ENCODE measurements around the gene OR14A16. TPM values are rescaled to one million over a fixed set of nuclear protein-coding genes. Genes with fewer than 3 reads are reported as not detected.

OR14A16 gene
- total RNA-seq, 1 donor = not detected

- Histone ChIP-seq H3K9me3 (ENCODE audit: low read depth, low read length) (no peaks in the 10 kb centered on the region), H3K4me1 (ENCODE audit: insufficient read depth, low read length) (no peaks in the 10 kb centered on the region), H3K4me3 (ENCODE audit: low read length) (no peak overlapping the region), H3K27me3 (ENCODE audit: insufficient read depth, low read length) (no peaks in the 10 kb centered on the region)
Measured at GRCh38 chr1:247840818-247841217, 16.9 kb upstream of the OR14A16 start.

GRCh38 chr1:247833601-247834000, 9.7 kb upstream of the OR14A16 start:
- Histone ChIP-seq H3K9me3 (ENCODE audit: low read depth, low read length) (no peaks in the 10 kb centered on the region), H3K4me1 (ENCODE audit: insufficient read depth, low read length) (no peaks in the 10 kb centered on the region), H3K27me3 (ENCODE audit: insufficient read depth, low read length) (no peaks in the 10 kb centered on the region), H3K4me3 (ENCODE audit: low read length) (no peak overlapping the region)

- no peaks in the 10 kb centered on the region for H3K27me3 ChIP-seq (ENCODE audit: insufficient read depth, low read length)
- H3K4me3 ChIP-seq (ENCODE audit: low read length) = no peak overlapping the region
- H3K4me1 ChIP-seq (ENCODE audit: insufficient read depth, low read length) = no peaks in the 10 kb centered on the region
- no peaks in the 10 kb centered on the region for H3K9me3 ChIP-seq (ENCODE audit: low read depth, low read length)
Measured at GRCh38 chr1:247829656-247830055, 5.7 kb upstream of the OR14A16 start.

- Histone ChIP-seq H3K27me3 (ENCODE audit: insufficient read depth, low read length) (no peaks in the 10 kb centered on the region), H3K4me1 (ENCODE audit: insufficient read depth, low read length) (no peaks in the 10 kb centered on the region), H3K9me3 (ENCODE audit: low read depth, low read length) (no peaks in the 10 kb centered on the region), H3K4me3 (ENCODE audit: low read length) (no peak overlapping the region)
Measured at GRCh38 chr1:247825362-247825761, 1.4 kb upstream of the OR14A16 start.

- no peaks in the 10 kb centered on the region for H3K27me3 ChIP-seq (ENCODE audit: insufficient read depth, low read length)
- no peaks in the 10 kb centered on the region for H3K9me3 ChIP-seq (ENCODE audit: low read depth, low read length)
- H3K4me1 ChIP-seq (ENCODE audit: insufficient read depth, low read length) = no peaks in the 10 kb centered on the region
- no peak overlapping the region for H3K4me3 ChIP-seq (ENCODE audit: low read length)
Measured at GRCh38 chr1:247822060-247822459, 1.9 kb downstream of the OR14A16 start.

- Histone ChIP-seq H3K27me3 (ENCODE audit: insufficient read depth, low read length) (no peaks in the 10 kb centered on the region), H3K4me3 (ENCODE audit: low read length) (no peak overlapping the region), H3K4me1 (ENCODE audit: insufficient read depth, low read length) (no peaks in the 10 kb centered on the region), H3K9me3 (ENCODE audit: low read depth, low read length) (no peaks in the 10 kb centered on the region)
Measured at GRCh38 chr1:247812637-247813036, 11.3 kb downstream of the OR14A16 start.

- H3K27me3 ChIP-seq (ENCODE audit: insufficient read depth, low read length) = no peaks in the 10 kb centered on the region
- no peak overlapping the region for H3K4me3 ChIP-seq (ENCODE audit: low read length)
- no peaks in the 10 kb centered on the region for H3K4me1 ChIP-seq (ENCODE audit: insufficient read depth, low read length)
- H3K9me3 ChIP-seq (ENCODE audit: low read depth, low read length) = no peaks in the 10 kb centered on the region
Measured at GRCh38 chr1:247797518-247797917, 26.4 kb downstream of the OR14A16 start.

GRCh38 chr1:247769603-247770002, 54.3 kb downstream of the OR14A16 start:
- H3K9me3 ChIP-seq (ENCODE audit: low read depth, low read length) = no peaks in the 10 kb centered on the region
- H3K27me3 ChIP-seq (ENCODE audit: insufficient read depth, low read length) = no peaks in the 10 kb centered on the region
- H3K4me3 ChIP-seq (ENCODE audit: low read length) = no peak overlapping the region
- H3K4me1 ChIP-seq (ENCODE audit: insufficient read depth, low read length) = no peaks in the 10 kb centered on the region

Other genes starting within 250 kb of the OR14A16 start
- not detected for gene OR2G2, start 235.8 kb downstream of the OR14A16 start, total RNA-seq
- not detected for gene OR2G3, start 218.5 kb downstream of the OR14A16 start, total RNA-seq
- gene OR13G1, start 144.4 kb downstream of the OR14A16 start, total RNA-seq = 0.21 TPM
- not detected for gene OR6F1, start 107.5 kb downstream of the OR14A16 start, total RNA-seq
- not detected for gene OR14K1, start 85.5 kb downstream of the OR14A16 start, total RNA-seq
- gene OR14A2, start 76.0 kb downstream of the OR14A16 start, total RNA-seq = not detected
- not detected for gene OR1C1, start 63.6 kb downstream of the OR14A16 start, total RNA-seq
- not detected for gene OR11L1, start 17.8 kb upstream of the OR14A16 start, total RNA-seq
- gene TRIM58, start 33.1 kb upstream of the OR14A16 start, total RNA-seq = 15.2 TPM
- 1.2 TPM for gene OR2W3, start 71.5 kb upstream of the OR14A16 start, total RNA-seq
- gene OR2T8, start 96.1 kb upstream of the OR14A16 start, total RNA-seq = 0.10 TPM
- gene OR2AJ1, start 100.8 kb upstream of the OR14A16 start, total RNA-seq = not detected
- gene OR2L8, start 124.7 kb upstream of the OR14A16 start, total RNA-seq = 0.31 TPM
- gene OR2AK2, start 141.1 kb upstream of the OR14A16 start, total RNA-seq = 0.10 TPM
- gene OR2L5, start 189.5 kb upstream of the OR14A16 start, total RNA-seq = not detected
- under 0.01 TPM for gene OR2L2, start 206.0 kb upstream of the OR14A16 start, total RNA-seq
- not detected for gene OR2L3, start 222.7 kb upstream of the OR14A16 start, total RNA-seq